DOHH2 (cell line): Measurements from ENCODE around the gene CCDC126.

Experiments used
- CTCF ChIP-seq: fragments of 200-600 bp; sonication (generic); IDR thresholded peaks from one replicate; pipeline ENCODE4 v1.5.1; 2014; ENCODE audit warnings: antibody characterized with exemption, mild to moderate bottlenecking, low read depth, low read length; ENCODE audit not compliant: poor library complexity, severe bottlenecking
- EZH2phosphoT487 ChIP-seq: fragments of 200-600 bp; sonication (generic); IDR thresholded peaks from 2 replicates; pipeline ENCODE4 v1.6.1; 2017; ENCODE audit warnings: borderline replicate concordance, mild to moderate bottlenecking, antibody characterized with exemption, low read length, moderate library complexity, mixed read lengths

GRCh38 chr7:23691320-23691719 lies 94.1 kb downstream of the CCDC126 start:
- TF ChIP-seq CTCF: no peak
- no peak for TF ChIP-seq EZH2phosphoT487
